ENCODE results near the gene ENO2.
A peak's percentile ranks its signal among the peaks of the same experiment; 100 is the strongest.
"Not testable (repeated sequence)": the region's sequence is repeated elsewhere in the genome, so short reads cannot be mapped to it uniquely, and the experiment has no call there.

ENO2 gene

GRCh38 chr12:6871052-6871957, 43.1 kb upstream of the ENO2 start:
- WGBS (ENCODE audit: insufficient coverage, insufficient read length): no CpG with 5 or more reads among the region's 12 CpGs
- no peak overlapping the region for H3K27ac ChIP-seq (ENCODE audit: low read length)
- no peak overlapping the region; the same call in 1 of the 2 replicates for H3K4me3 ChIP-seq (ENCODE audit: low read length)
- H3K36me3 ChIP-seq (ENCODE audit: control insufficient read depth, insufficient read depth, low read length): peaks cover 20% of the 10 kb centered on the region
- no peaks in the 10 kb centered on the region for H3K27me3 ChIP-seq (ENCODE audit: control insufficient read depth, insufficient read depth, low read length)
- H3K9me3 ChIP-seq (ENCODE audit: control insufficient read depth, insufficient read depth, low read length): no peaks in the 10 kb centered on the region
- no peak for DNase-seq (ENCODE audit: low read depth, low spot score)
- peaks cover 6% of the 10 kb centered on the region for H3K4me1 ChIP-seq (ENCODE audit: control insufficient read depth, insufficient read depth, low read length)

- no peaks in the 10 kb centered on the region for H3K27me3 ChIP-seq (ENCODE audit: control insufficient read depth, insufficient read depth, low read length)
- H3K9me3 ChIP-seq (ENCODE audit: control insufficient read depth, insufficient read depth, low read length): no peaks in the 10 kb centered on the region
- H3K4me1 ChIP-seq (ENCODE audit: control insufficient read depth, insufficient read depth, low read length): peaks cover 4% of the 10 kb centered on the region
- H3K27ac ChIP-seq (ENCODE audit: low read length): no peak overlapping the region
- peaks cover 20% of the 10 kb centered on the region for H3K36me3 ChIP-seq (ENCODE audit: control insufficient read depth, insufficient read depth, low read length)
- no peak for DNase-seq (ENCODE audit: low read depth, low spot score)
- peak overlapping the region; percentile 90; the same call in 1 of the 2 replicates for H3K4me3 ChIP-seq (ENCODE audit: low read length)
- no CpG with 5 or more reads among the region's 40 CpGs for WGBS (ENCODE audit: insufficient coverage, insufficient read length)
These were observed 42.0 kb upstream of the ENO2 start for GRCh38 chr12:6872073-6873048.

- H3K27me3 ChIP-seq (ENCODE audit: control insufficient read depth, insufficient read depth, low read length): no peaks in the 10 kb centered on the region
- peak within 1 kb of the TSS; percentile 90; the same call in 1 of the 2 replicates for H3K4me3 ChIP-seq (ENCODE audit: low read length)
- no peaks in the 10 kb centered on the region for H3K9me3 ChIP-seq (ENCODE audit: control insufficient read depth, insufficient read depth, low read length)
- peaks cover 4% of the 10 kb centered on the region for H3K4me1 ChIP-seq (ENCODE audit: control insufficient read depth, insufficient read depth, low read length)
- H3K27ac ChIP-seq (ENCODE audit: low read length): no peak within 1 kb of the TSS
- no CpG with 5 or more reads among the region's 66 CpGs for WGBS (ENCODE audit: insufficient coverage, insufficient read length)
- H3K36me3 ChIP-seq (ENCODE audit: control insufficient read depth, insufficient read depth, low read length): peaks cover 20% of the 10 kb centered on the region
- DNase-seq (ENCODE audit: low read depth, low spot score): peak; percentile 100
These were observed 41.0 kb upstream of the ENO2 start, which contains the start of gene SPSB2 for GRCh38 chr12:6873094-6874014. Gene SPSB2 (minus strand): TSS chr12:6873303. CDS start chr12:6872901, 402 bp downstream.

- peaks cover 20% of the 10 kb centered on the region for H3K36me3 ChIP-seq (ENCODE audit: control insufficient read depth, insufficient read depth, low read length)
- not testable (repeated sequence) for H3K4me1 ChIP-seq (ENCODE audit: control insufficient read depth, insufficient read depth, low read length)
- WGBS (ENCODE audit: insufficient coverage, insufficient read length): no CpG with 5 or more reads among the region's 9 CpGs
These were observed 40.4 kb upstream of the ENO2 start for GRCh38 chr12:6874015-6874368.

GRCh38 chr12:6879824-6880223, 34.6 kb upstream of the ENO2 start:
- not testable (repeated sequence) for H3K4me3 ChIP-seq (ENCODE audit: low read length); H3K27me3 ChIP-seq (ENCODE audit: control insufficient read depth, insufficient read depth, low read length); H3K27ac ChIP-seq (ENCODE audit: low read length); H3K36me3 ChIP-seq (ENCODE audit: control insufficient read depth, insufficient read depth, low read length); H3K4me1 ChIP-seq (ENCODE audit: control insufficient read depth, insufficient read depth, low read length); DNase-seq (ENCODE audit: low read depth, low spot score); H3K9me3 ChIP-seq (ENCODE audit: control insufficient read depth, insufficient read depth, low read length)
- WGBS (ENCODE audit: insufficient coverage, insufficient read length): no CpG with 5 or more reads among the region's 11 CpGs

More at GRCh38 chr12:6874015-6874368, 40.4 kb upstream of the ENO2 start:
- H3K27me3 ChIP-seq (ENCODE audit: control insufficient read depth, insufficient read depth, low read length); DNase-seq (ENCODE audit: low read depth, low spot score); H3K27ac ChIP-seq (ENCODE audit: low read length); H3K9me3 ChIP-seq (ENCODE audit: control insufficient read depth, insufficient read depth, low read length): not testable (repeated sequence)
- H3K4me3 ChIP-seq (ENCODE audit: low read length): peak overlapping the region; percentile 31; the same call in 1 of the 2 replicates

- Histone ChIP-seq H3K27ac (ENCODE audit: low read length) (no peak overlapping the region), H3K9me3 (ENCODE audit: control insufficient read depth, insufficient read depth, low read length) (no peaks in the 10 kb centered on the region), H3K27me3 (ENCODE audit: control insufficient read depth, insufficient read depth, low read length) (no peaks in the 10 kb centered on the region), H3K4me1 (ENCODE audit: control insufficient read depth, insufficient read depth, low read length) (peaks cover 3% of the 10 kb centered on the region; the same call in 1 of the 2 replicates), H3K4me3 (ENCODE audit: low read length) (no peak overlapping the region), H3K36me3 (ENCODE audit: control insufficient read depth, insufficient read depth, low read length) (peaks cover 4% of the 10 kb centered on the region; the same call in 1 of the 2 replicates)
- WGBS (ENCODE audit: insufficient coverage, insufficient read length): no CpG with 5 or more reads among the region's 5 CpGs
- no peak for DNase-seq (ENCODE audit: low read depth, low spot score)
These were observed 31.1 kb upstream of the ENO2 start for GRCh38 chr12:6883252-6883651.

- Histone ChIP-seq H3K27me3 (ENCODE audit: control insufficient read depth, insufficient read depth, low read length) (no peaks in the 10 kb centered on the region), H3K36me3 (ENCODE audit: control insufficient read depth, insufficient read depth, low read length) (peaks cover 4% of the 10 kb centered on the region; the same call in 1 of the 2 replicates), H3K4me1 (ENCODE audit: control insufficient read depth, insufficient read depth, low read length) (peaks cover 3% of the 10 kb centered on the region; the same call in 1 of the 2 replicates), H3K9me3 (ENCODE audit: control insufficient read depth, insufficient read depth, low read length) (no peaks in the 10 kb centered on the region), H3K27ac (ENCODE audit: low read length) (no peak overlapping the region), H3K4me3 (ENCODE audit: low read length) (no peak overlapping the region)
- no peak for DNase-seq (ENCODE audit: low read depth, low spot score)
- no CpG with 5 or more reads among the region's 11 CpGs for WGBS (ENCODE audit: insufficient coverage, insufficient read length)
These were observed 30.7 kb upstream of the ENO2 start for GRCh38 chr12:6883683-6884082.

- peaks cover 4% of the 10 kb centered on the region; the same call in 1 of the 2 replicates for H3K36me3 ChIP-seq (ENCODE audit: control insufficient read depth, insufficient read depth, low read length)
- no CpG with 5 or more reads among the region's 22 CpGs for WGBS (ENCODE audit: insufficient coverage, insufficient read length)
- DNase-seq (ENCODE audit: low read depth, low spot score): no peak
- H3K9me3 ChIP-seq (ENCODE audit: control insufficient read depth, insufficient read depth, low read length): no peaks in the 10 kb centered on the region
- H3K27ac ChIP-seq (ENCODE audit: low read length): no peak overlapping the region
- peaks cover 3% of the 10 kb centered on the region; the same call in 1 of the 2 replicates for H3K4me1 ChIP-seq (ENCODE audit: control insufficient read depth, insufficient read depth, low read length)
- H3K4me3 ChIP-seq (ENCODE audit: low read length): no peak overlapping the region
- H3K27me3 ChIP-seq (ENCODE audit: control insufficient read depth, insufficient read depth, low read length): no peaks in the 10 kb centered on the region
These were observed 29.8 kb upstream of the ENO2 start for GRCh38 chr12:6884539-6884938.

- DNase-seq (ENCODE audit: low read depth, low spot score); H3K27ac ChIP-seq (ENCODE audit: low read length); H3K4me1 ChIP-seq (ENCODE audit: control insufficient read depth, insufficient read depth, low read length); H3K9me3 ChIP-seq (ENCODE audit: control insufficient read depth, insufficient read depth, low read length); H3K27me3 ChIP-seq (ENCODE audit: control insufficient read depth, insufficient read depth, low read length); H3K36me3 ChIP-seq (ENCODE audit: control insufficient read depth, insufficient read depth, low read length); H3K4me3 ChIP-seq (ENCODE audit: low read length): not testable (repeated sequence)
- no CpG with 5 or more reads among the region's 15 CpGs for WGBS (ENCODE audit: insufficient coverage, insufficient read length)
These were observed 28.0 kb upstream of the ENO2 start for GRCh38 chr12:6886206-6886999.
